ENCODE measurements around the gene JAZF1. TPM values are rescaled to one million over a fixed set of nuclear protein-coding genes. Genes with fewer than 3 reads are reported as not detected.

The JAZF1 gene
- total and polyA plus RNA-seq, 9 of the 15 experiments (the other 6 are each of a cell fraction or from before 2014, with no cell fraction given) = 0.04 to 0.64 (median 0.11) TPM; not detected in 3

- no peak for TF ChIP-seq ZNF395 (CRISPR knock-in tag; IDR thresholded peaks at IDR 0.05)
- TF ChIP-seq ILF3 (IDR thresholded peaks at IDR 0.05; ENCODE audit: borderline replicate concordance) = no peak
- TF ChIP-seq ZNF3 (CRISPR knock-in tag; IDR thresholded peaks at IDR 0.05) = no peak
- TF ChIP-seq NR2C2 (CRISPR knock-in tag; IDR thresholded peaks at IDR 0.05) = no peak
- TF ChIP-seq NR2C2 (tag; IDR thresholded peaks at IDR 0.05) = peak; percentile 17; the same call in 1 of the 2 replicates
- no peak for TF ChIP-seq ZEB2 (IDR thresholded peaks at IDR 0.05)
- no peak for TF ChIP-seq YY1 (IDR thresholded peaks at IDR 0.05; ENCODE audit: borderline replicate concordance in 1 of 3, control insufficient read depth in 1 of 3, extremely low read depth in 1 of 3, insufficient read depth in 3 of 3, insufficient read length in 1 of 3, insufficient replicate concordance in 2 of 3, low read depth in 1 of 3, low read length in 2 of 3)
- TF ChIP-seq GMEB1 (CRISPR knock-in tag; IDR thresholded peaks at IDR 0.05) = no peak
- no peak for TF ChIP-seq SOX6 (IDR thresholded peaks at IDR 0.05)
- TF ChIP-seq ZNF124 (CRISPR knock-in tag; IDR thresholded peaks at IDR 0.05) = no peak
- no peak for TF ChIP-seq DEAF1 (CRISPR knock-in tag; IDR thresholded peaks at IDR 0.05)
- no peak for TF ChIP-seq NCOA1 (IDR thresholded peaks at IDR 0.05; ENCODE audit: low read depth)
- no peak for TF ChIP-seq CUX1 (CRISPR knock-in tag; IDR thresholded peaks at IDR 0.05)
- TF ChIP-seq MNT (conservative IDR thresholded peaks at IDR 0.05) = no peak
Observed at GRCh38 chr7:28126410-28127041, 54.1 kb downstream of the JAZF1 start (continued).

All from K562 (cell line).